HepG2 (cell line): ENCODE measurements around the gene ARHGEF40. TPM values are rescaled to one million over a fixed set of nuclear protein-coding genes. Genes with fewer than 3 reads are reported as not detected.

Experiments
- CENPBD1 ChIP-seq: sonication (generic); formaldehyde crosslinking; IDR thresholded peaks from 2 replicates; pipeline ENCODE4 v1.8.0; 2022; ENCODE audit warnings: missing genetic modification reagents, low read depth, mild to moderate bottlenecking, borderline replicate concordance
- CENPT ChIP-seq: sonication (generic); formaldehyde crosslinking; IDR thresholded peaks from 2 replicates; pipeline ENCODE4 v1.8.0; 2022; ENCODE audit warnings: low read depth, mild to moderate bottlenecking, moderate library complexity, missing genetic modification reagents
- ELK4 ChIP-seq: sonication (generic); formaldehyde crosslinking; IDR thresholded peaks from 2 replicates; pipeline ENCODE4 v1.9.0; 2021; ENCODE audit warnings: missing genetic modification reagents, borderline replicate concordance
- MED8 ChIP-seq: sonication (generic); formaldehyde crosslinking; IDR thresholded peaks from 2 replicates; pipeline ENCODE4 v1.8.1; 2023; ENCODE audit warnings: mild to moderate bottlenecking, missing genetic modification reagents; ENCODE audit not compliant: insufficient replicate concordance
- TP53 ChIP-seq: sonication (generic); formaldehyde crosslinking; conservative IDR thresholded peaks from 2 replicates; pipeline ENCODE4 v1.4.0; 2020; ENCODE audit warnings: missing genetic modification reagents
- ZBTB33 ChIP-seq: sonication (generic); formaldehyde crosslinking; IDR thresholded peaks from 2 replicates; pipeline ENCODE4 v1.4.0; 2020; ENCODE audit warnings: missing genetic modification reagents
- ZNF367 ChIP-seq: sonication (generic); formaldehyde crosslinking; IDR thresholded peaks from 2 replicates; pipeline ENCODE4 v1.4.0; 2020; ENCODE audit warnings: missing genetic modification reagents, borderline replicate concordance
- ZNF484 ChIP-seq: sonication (generic); formaldehyde crosslinking; IDR thresholded peaks from 2 replicates; pipeline ENCODE4 v1.5.1; 2020; ENCODE audit warnings: mild to moderate bottlenecking, low read depth, missing genetic modification reagents, borderline replicate concordance
- ZNF543 ChIP-seq: sonication (generic); formaldehyde crosslinking; IDR thresholded peaks from 2 replicates; pipeline ENCODE4 v1.4.0; 2020; ENCODE audit warnings: mild to moderate bottlenecking, missing genetic modification reagents
- polyA plus RNA-seq, 8 experiments: library from polyadenylated mRNA; depleted of rRNA in 3 of 8; stranded (reverse) in 7 of 8; unstranded in 1 of 8; fragments of >200 nt; fragmentation: Illumina TruSeq in 4 of 8; extraction: Trizol in 4 of 8; gene quantifications; 2 replicates each; pipeline versions ENCODE4 v1.2.1 to v1.2.3, GENCODE V29; 2011 to 2016; ENCODE audit warnings: low read depth in 4 of 8, missing spikeins in 1 of 8, mixed read lengths in 1 of 8; ENCODE audit not compliant: insufficient read depth in 1 of 8
- total RNA-seq, 5 experiments: library from RNA; depleted of rRNA; stranded (reverse); fragments of >200 nt; fragmentation: Illumina TruSeq; extraction: Trizol; gene quantifications; 2 replicates each; pipeline ENCODE4 v1.2.3, GENCODE V29; 2016; ENCODE audit warnings: low read depth in 1 of 5
- TF ChIP-seq, protein P1 (sequence below): sonication (generic); formaldehyde crosslinking; IDR thresholded peaks from 2 replicates; pipeline ENCODE4 v1.8.0; 2022; ENCODE audit warnings: mild to moderate bottlenecking, missing genetic modification reagents; ENCODE audit not compliant: insufficient replicate concordance
- TF ChIP-seq, protein P2 (sequence below): sonication (generic); formaldehyde crosslinking; IDR thresholded peaks from 2 replicates; pipeline ENCODE4 v1.5.0; 2020; ENCODE audit warnings: missing genetic modification reagents
- TF ChIP-seq, protein P3 (sequence below): sonication (generic); formaldehyde crosslinking; IDR thresholded peaks from 2 replicates; pipeline ENCODE4 v1.4.0; 2020; ENCODE audit warnings: missing genetic modification reagents

The ARHGEF40 gene
- total and polyA plus RNA-seq, 2 of the 13 experiments (the other 11 are each of a cell fraction or from before 2014, with no cell fraction given) = 28.1 to 78.1 TPM

GRCh38 chr14:21092273-21093011 lies 22.3 kb downstream of the ARHGEF40 start (continued):
- TF ChIP-seq CENPT (peak; percentile 84; the same call in 1 of the 2 replicates), ZNF367 (no peak), MED8 (CRISPR knock-in tag) (no peak), ZNF543 (CRISPR knock-in tag) (peak; percentile 56; the same call in 1 of the 2 replicates), ELK4 (CRISPR knock-in tag) (no peak; the same call in 1 of the 2 replicates), ZNF484 (CRISPR knock-in tag) (no peak; the same call in 1 of the 2 replicates), TP53 (CRISPR knock-in tag) (no peak), ZBTB33 (CRISPR knock-in tag) (peak; percentile 100), CENPBD1 (CRISPR knock-in tag) (no peak; the same call in 1 of the 2 replicates)
- TF ChIP-seq, protein P1, sequence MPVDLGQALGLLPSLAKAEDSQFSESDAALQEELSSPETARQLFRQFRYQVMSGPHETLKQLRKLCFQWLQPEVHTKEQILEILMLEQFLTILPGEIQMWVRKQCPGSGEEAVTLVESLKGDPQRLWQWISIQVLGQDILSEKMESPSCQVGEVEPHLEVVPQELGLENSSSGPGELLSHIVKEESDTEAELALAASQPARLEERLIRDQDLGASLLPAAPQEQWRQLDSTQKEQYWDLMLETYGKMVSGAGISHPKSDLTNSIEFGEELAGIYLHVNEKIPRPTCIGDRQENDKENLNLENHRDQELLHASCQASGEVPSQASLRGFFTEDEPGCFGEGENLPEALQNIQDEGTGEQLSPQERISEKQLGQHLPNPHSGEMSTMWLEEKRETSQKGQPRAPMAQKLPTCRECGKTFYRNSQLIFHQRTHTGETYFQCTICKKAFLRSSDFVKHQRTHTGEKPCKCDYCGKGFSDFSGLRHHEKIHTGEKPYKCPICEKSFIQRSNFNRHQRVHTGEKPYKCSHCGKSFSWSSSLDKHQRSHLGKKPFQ (CRISPR knock-in tag) = no peak
- TF ChIP-seq, protein P2, sequence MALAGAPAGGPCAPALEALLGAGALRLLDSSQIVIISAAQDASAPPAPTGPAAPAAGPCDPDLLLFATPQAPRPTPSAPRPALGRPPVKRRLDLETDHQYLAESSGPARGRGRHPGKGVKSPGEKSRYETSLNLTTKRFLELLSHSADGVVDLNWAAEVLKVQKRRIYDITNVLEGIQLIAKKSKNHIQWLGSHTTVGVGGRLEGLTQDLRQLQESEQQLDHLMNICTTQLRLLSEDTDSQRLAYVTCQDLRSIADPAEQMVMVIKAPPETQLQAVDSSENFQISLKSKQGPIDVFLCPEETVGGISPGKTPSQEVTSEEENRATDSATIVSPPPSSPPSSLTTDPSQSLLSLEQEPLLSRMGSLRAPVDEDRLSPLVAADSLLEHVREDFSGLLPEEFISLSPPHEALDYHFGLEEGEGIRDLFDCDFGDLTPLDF (CRISPR knock-in tag) = no peak
- TF ChIP-seq, protein P3, sequence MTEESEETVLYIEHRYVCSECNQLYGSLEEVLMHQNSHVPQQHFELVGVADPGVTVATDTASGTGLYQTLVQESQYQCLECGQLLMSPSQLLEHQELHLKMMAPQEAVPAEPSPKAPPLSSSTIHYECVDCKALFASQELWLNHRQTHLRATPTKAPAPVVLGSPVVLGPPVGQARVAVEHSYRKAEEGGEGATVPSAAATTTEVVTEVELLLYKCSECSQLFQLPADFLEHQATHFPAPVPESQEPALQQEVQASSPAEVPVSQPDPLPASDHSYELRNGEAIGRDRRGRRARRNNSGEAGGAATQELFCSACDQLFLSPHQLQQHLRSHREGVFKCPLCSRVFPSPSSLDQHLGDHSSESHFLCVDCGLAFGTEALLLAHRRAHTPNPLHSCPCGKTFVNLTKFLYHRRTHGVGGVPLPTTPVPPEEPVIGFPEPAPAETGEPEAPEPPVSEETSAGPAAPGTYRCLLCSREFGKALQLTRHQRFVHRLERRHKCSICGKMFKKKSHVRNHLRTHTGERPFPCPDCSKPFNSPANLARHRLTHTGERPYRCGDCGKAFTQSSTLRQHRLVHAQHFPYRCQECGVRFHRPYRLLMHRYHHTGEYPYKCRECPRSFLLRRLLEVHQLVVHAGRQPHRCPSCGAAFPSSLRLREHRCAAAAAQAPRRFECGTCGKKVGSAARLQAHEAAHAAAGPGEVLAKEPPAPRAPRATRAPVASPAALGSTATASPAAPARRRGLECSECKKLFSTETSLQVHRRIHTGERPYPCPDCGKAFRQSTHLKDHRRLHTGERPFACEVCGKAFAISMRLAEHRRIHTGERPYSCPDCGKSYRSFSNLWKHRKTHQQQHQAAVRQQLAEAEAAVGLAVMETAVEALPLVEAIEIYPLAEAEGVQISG (CRISPR knock-in tag) = peak; percentile 86
